DMS 273 (cell line): Measurements from ENCODE around the gene OR10H4.
"Not testable (repeated sequence)": the region's sequence is repeated elsewhere in the genome, so short reads cannot be mapped to it uniquely, and the experiment has no call there.

Experiments
- DNase-seq: peaks from one replicate; lab custom pipeline; 2025; ENCODE audit not compliant: unreplicated experiment; lab: John Stamatoyannopoulos, UW

The OR10H4 gene

DNA sequence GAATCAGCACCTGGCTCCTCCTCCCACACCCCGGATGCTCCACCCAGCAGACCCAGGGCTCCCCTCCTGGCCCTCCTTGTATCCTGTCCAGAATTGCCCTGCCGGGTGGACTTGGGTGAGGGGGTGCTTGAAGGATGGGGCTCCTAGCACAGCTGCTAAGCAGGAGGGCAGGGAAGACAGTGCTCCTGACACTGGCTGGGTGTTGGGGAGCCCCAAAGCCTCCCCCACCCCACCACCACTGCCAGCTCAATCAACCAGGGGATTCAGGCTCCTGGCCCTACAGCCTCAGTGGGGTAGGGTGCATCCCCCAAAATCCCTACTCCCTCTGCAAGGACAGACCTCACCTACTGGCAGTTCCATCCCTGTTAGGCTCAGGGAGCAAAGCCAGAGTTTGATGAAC is 11.9 kb upstream of the OR10H4 start:
- DNase-seq, result no peak

DNA sequence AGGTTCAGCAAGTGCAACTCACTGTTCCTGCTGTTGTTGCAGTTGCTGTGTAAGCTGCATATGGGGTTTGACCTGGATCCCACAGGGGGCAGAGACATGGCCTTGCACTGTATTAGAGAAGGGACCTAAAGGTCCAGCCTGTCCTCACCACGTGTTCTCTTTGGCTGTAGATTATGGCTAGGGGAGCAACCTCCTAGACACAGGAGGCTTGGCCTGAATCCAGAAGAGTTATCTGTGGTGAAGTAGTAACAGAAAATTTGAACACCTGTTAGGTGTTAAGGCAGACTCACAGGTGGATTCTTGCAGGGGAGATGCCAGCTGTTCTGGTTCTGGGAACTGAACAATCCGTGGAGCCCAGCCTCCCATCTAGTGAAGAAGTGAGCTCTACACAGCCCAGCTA is 11.0 kb upstream of the OR10H4 start:
- no peak for DNase-seq

DNA sequence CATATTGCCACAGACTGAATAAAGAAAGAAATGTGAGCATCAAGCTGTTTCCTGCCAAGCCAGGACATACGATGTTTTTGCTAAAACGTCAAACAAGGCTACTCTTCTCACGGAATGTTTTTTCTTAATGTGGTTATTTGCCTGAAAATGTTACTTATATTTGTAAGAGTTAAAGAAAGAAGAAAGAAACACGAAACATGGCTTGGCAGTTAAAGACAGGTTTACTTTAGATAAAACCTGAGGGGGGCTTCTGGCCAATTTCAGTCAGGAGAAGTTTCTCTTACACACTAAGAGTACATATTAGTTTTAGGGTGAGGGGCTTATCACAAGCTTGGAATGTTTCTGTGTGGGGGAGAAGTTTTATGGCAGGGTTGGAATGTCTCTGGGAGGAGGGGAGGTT is 4.4 kb upstream of the OR10H4 start:
- DNase-seq, result no peak

DNA sequence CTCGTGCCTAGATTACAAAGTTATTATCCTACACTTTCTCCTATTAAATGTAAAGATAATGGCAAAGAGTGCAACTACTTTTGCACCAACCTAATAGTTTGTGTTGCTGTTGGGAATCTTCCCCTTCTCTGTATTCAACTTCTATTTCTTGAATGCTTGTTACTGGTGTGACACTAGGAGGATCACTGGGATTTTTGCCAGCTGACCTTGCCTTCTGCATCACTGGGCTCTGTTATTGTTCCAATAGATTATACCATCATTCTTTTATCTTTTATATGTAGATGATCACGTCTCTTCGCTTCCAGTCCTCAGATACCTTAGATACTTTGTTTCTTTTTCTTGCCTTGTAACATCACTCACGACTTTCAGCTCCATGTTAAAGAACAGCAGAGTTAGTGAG is 3.5 kb upstream of the OR10H4 start:
- no peak for DNase-seq

GRCh38 chr19:15954820-15955219 is 6.0 kb downstream of the OR10H4 start:
- DNase-seq, result no peak

DNA sequence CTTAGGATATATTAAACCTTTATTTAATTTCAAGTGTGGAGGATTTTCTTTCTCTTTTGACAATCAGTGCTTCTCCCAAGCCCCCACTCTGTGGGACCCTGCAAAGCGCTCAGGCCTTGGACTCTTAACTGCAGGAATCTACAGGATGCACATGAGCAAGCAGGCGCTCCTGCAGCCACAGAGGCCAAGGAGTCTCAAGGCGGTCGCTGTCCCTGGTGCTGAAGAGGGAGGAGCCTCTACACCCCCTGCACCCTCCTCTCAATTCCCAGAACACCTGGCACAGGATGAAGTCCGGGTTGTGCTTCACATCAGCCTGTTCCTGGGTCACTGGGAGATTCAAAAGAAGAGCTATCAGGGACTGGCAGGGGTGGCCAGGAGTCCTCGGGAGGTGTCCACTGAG is 13.5 kb downstream of the OR10H4 start:
- DNase-seq, result no peak

- DNase-seq, result no peak
These were observed 15.4 kb downstream of the OR10H4 start for GRCh38 chr19:15964231-15964630.

DNA sequence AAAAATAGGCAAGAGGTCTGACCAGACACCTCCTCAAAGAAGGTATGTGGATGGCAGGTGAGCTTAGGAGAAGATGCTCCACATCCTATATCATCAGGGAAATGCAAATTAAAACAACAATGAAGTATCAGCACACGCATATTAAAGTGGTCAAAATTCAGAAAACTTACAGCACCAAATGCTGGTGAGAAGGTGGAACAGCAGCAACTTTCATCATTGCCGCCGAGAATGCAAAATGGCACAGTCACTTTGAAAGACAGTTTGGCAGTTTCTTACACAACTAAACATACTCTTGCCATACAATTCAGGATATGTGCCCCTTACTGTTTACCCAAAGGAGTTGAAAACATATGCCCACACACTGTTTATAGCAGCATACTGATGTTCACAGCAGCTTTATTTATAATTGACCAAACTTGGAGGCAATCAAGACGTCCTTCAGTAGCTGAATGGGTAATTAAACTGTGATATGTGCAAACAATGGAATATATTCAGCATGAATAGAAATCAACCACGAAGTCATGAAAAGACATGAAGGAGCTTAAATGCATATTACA is 22.5 kb downstream of the OR10H4 start:
- DNase-seq, result no peak

DNA sequence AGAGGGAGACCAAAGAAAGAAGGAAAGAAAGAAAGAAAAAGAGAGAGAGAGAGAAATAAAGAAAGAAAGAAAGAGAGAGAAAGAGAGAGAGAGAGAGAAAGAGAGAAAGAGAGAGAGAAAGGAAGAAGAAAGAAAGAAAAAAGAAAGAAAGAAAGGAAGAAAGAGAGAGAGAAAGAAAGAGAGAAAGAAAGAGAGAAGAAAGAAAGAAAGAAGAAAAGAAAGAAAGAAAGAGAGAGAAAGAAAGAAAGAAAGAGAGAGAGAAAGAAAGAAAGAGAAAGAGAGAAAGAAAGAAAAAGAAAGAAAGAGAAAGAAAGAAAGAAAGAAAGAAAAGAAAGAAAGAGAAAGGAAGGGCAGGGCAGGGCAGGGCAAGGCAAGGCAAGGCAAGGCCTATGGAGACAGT is 23.2 kb downstream of the OR10H4 start:
- DNase-seq, result not testable (repeated sequence)

DNA sequence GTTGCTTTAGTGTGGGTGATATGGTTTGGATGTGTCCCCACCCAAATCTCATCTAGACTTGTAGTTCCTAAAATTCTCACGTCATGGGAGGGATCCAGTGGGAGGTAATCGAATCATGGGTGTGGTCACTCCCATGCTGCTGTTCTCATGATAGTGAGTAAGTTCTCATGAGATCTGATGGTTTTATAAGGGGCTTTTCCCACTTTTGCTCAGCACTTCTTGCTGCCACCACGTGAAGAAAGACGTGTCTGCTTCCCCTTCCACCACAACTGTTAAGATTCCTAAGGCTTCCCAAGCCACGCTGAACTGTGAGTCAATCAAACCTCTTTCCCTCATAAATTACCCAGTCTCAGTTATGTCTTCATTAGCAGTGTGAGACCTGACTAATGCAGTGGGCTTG is 26.0 kb downstream of the OR10H4 start:
- no peak for DNase-seq

DNA sequence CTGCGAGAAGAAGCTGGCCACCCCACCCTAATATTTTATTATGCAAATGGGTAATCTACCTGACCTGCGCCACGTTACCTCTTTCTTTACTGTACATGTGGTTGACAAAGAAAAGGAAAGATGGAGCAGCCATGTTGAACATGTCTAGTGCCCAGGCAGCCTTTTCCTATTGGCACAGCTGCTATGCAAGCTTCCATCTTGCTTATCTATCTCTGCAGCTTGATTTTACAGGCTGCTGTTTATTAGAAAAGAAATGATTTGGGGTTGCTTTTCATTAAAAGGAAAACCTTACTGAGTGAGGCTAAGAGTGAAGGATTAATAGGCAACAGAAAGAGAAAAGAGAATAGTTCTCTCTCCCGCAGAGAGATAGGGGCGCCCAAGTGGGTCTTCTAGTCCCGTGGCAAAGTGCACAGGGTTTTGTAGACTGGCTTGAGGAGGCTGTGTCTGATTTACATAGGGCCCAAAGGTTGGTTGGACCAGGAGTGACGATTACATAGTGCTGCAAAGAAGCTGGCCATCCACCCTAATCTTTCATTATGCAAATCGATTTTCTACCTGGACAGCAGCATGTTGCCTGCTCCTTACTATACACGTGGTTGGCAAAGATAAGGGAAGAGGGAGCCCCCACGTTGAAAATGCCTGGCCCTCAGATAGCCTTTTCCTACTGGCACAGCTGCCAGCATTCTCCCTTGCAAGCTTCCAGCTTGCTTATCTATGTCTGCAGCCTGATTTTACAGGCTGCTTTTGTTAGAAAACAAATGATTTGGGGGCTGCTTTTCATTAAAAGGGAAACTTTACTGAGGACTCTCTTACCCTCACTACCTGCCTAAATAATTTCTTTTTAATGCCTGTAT is 28.3 kb downstream of the OR10H4 start:
- DNase-seq, result no peak

- no peak for DNase-seq
These were observed 28.9 kb downstream of the OR10H4 start for GRCh38 chr19:15977690-15978089.

DNA sequence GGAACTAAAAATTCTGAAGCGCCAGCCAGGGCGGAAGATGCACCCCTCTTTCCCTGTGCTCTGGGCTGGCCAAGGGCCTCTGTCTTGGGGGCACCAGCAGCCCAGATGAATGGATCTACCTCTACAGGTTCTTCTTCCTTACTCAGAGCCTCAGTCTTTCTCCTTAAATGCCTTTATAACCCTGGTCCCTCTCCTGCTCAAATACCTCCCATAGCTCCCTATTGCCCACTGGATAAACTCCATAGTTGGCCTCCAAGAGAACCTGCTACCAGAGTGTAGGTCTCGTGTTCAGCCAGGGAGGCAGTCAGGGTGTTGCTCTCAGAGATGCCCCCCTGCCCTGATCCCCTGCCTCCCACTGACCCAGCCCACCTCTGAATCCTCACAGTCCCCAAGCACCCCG is 30.5 kb downstream of the OR10H4 start:
- no peak for DNase-seq

GRCh38 chr19:15985831-15986230 is 37.0 kb downstream of the OR10H4 start:
- DNase-seq, result not testable (repeated sequence)

- no peak for DNase-seq
These were observed 37.9 kb downstream of the OR10H4 start for GRCh38 chr19:15986701-15987100.

DNA sequence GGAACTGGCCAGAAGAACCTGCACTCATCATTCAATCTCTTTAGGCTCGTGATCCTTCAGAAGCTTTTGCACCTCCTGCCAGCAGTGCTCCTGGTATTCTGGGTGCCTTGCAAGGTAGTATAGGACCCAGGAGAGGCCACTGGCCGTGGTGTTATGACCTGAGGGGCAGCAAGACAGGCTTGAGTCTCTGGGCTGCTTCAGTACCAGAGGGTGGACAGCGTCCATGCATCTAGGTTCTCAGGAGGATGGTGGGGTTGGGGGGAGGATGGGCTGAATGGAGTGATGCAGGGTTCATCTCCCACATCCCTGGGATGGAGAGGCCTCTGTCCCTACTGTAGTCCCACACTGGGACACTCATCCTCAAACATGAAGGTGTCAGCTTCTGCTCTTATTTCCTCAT is 41.1 kb downstream of the OR10H4 start:
- no peak for DNase-seq

DNA sequence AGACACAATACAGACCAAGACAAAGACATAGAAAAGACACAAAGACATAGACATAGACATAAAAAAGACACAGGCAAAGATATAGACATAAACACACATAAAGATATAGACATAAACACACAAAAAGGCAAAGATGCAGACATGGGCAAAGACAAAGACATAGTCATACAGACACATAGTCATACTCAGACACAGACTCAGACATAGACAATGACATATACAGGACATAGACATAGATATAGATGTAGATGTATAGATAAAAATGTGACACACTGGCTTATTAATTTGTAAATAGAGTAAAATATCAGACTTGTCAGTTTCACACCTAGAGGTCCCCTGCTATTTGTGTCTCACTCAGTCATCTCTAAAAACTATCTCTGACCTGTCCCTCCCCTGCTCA is 42.8 kb downstream of the OR10H4 start:
- DNase-seq, result no peak

GRCh38 chr19:15992014-15992413 is 43.2 kb downstream of the OR10H4 start:
- no peak for DNase-seq

- no peak for DNase-seq
These were observed 46.7 kb downstream of the OR10H4 start for GRCh38 chr19:15995536-15995935.

DNA sequence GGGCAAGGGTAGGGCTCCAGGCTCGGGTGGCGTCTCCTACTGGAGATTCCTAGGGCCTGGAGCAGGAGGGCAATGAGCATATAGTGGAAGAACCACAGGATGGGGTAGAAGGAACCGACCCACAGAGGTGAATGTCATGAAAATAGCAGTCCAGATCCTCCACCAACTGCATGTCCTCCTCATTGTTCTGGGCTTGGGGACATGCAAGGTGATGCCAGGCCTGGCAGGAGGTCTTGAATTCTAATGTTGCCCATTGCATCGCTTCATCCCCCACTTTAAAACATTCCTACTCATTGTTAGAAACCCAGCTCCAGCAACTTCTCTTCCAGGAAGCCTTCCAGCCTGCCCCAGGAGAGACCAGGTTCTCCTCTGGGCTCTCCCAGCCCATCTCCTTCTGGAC is 49.4 kb downstream of the OR10H4 start:
- DNase-seq, result no peak
